Neural progenitor cell (in vitro differentiated cells): Measurements from ENCODE around the gene OR6J1.

Source experiments
- CTCF ChIP-seq: fragments of 200-600 bp; sonication (generic); IDR thresholded peaks from 2 replicates; pipeline ENCODE4 v1.5.1; 2017; ENCODE audit warnings: antibody characterized with exemption, mild to moderate bottlenecking
- EZH2 ChIP-seq: fragments of 200-600 bp; sonication (generic); IDR thresholded peaks from 2 replicates; pipeline ENCODE4 v1.6.1; 2017; ENCODE audit warnings: antibody characterized with exemption, mild to moderate bottlenecking, moderate library complexity
- EZH2phosphoT487 ChIP-seq: fragments of 200-600 bp; sonication (generic); IDR thresholded peaks from 2 replicates; pipeline ENCODE4 v1.6.1; 2017; ENCODE audit warnings: antibody characterized with exemption

GRCh38 chr14:22613736-22614239 is 30.4 kb downstream of the OR6J1 start:
- no peak for TF ChIP-seq CTCF
- TF ChIP-seq EZH2 = no peak
- TF ChIP-seq EZH2phosphoT487 = no peak
